NCI-H446 treated with DMSO at 0.1 percent for 48 hours (cell line): Measurements from ENCODE around the gene TNFAIP8L3.
A peak's percentile ranks its signal among the peaks of the same experiment; 100 is the strongest.

ENCODE experiments used
- DNase-seq: peaks from one replicate; lab custom pipeline; 2025; lab: John Stamatoyannopoulos, UW

The TNFAIP8L3 gene

GRCh38 chr15:51089699-51090453, 4.8 kb downstream of the TNFAIP8L3 start:
- no peak for DNase-seq

- no peak for DNase-seq
Observed at GRCh38 chr15:51089041-51089440, 5.7 kb downstream of the TNFAIP8L3 start.

- DNase-seq: no peak
Observed at GRCh38 chr15:51088585-51088984, 6.1 kb downstream of the TNFAIP8L3 start.

- no peak for DNase-seq
Observed at GRCh38 chr15:51087513-51087912, 7.2 kb downstream of the TNFAIP8L3 start.

- DNase-seq: no peak
Observed at GRCh38 chr15:51086409-51086808, 8.3 kb downstream of the TNFAIP8L3 start.

GRCh38 chr15:51085764-51086163, 8.9 kb downstream of the TNFAIP8L3 start:
- DNase-seq: no peak

- no peak for DNase-seq
Observed at GRCh38 chr15:51083641-51084166, 11.0 kb downstream of the TNFAIP8L3 start.

GRCh38 chr15:51082246-51082645, 12.5 kb downstream of the TNFAIP8L3 start:
- no peak for DNase-seq

GRCh38 chr15:51080286-51080685, 14.4 kb downstream of the TNFAIP8L3 start:
- DNase-seq: no peak

GRCh38 chr15:51079226-51079625, 15.5 kb downstream of the TNFAIP8L3 start:
- DNase-seq: no peak

GRCh38 chr15:51077221-51078153, 17.2 kb downstream of the TNFAIP8L3 start:
- DNase-seq: no peak

GRCh38 chr15:51076524-51077220, 18.0 kb downstream of the TNFAIP8L3 start:
- no peak for DNase-seq

GRCh38 chr15:51075826-51076523, 18.7 kb downstream of the TNFAIP8L3 start:
- DNase-seq: peak; percentile 68

- DNase-seq: peak; percentile 69
Observed at GRCh38 chr15:51075364-51075763, 19.3 kb downstream of the TNFAIP8L3 start.

- no peak for DNase-seq
Observed at GRCh38 chr15:51074926-51075325, 19.8 kb downstream of the TNFAIP8L3 start.

GRCh38 chr15:51071578-51071977, 23.1 kb downstream of the TNFAIP8L3 start:
- no peak for DNase-seq

GRCh38 chr15:51069983-51070382, 24.7 kb downstream of the TNFAIP8L3 start:
- no peak for DNase-seq

GRCh38 chr15:51067510-51067909, 27.2 kb downstream of the TNFAIP8L3 start:
- no peak for DNase-seq

- no peak for DNase-seq
Observed at GRCh38 chr15:51065781-51066180, 28.9 kb downstream of the TNFAIP8L3 start.

- DNase-seq: no peak
Observed at GRCh38 chr15:51065261-51065660, 29.4 kb downstream of the TNFAIP8L3 start.

GRCh38 chr15:51062736-51063135, 32.0 kb downstream of the TNFAIP8L3 start:
- DNase-seq: no peak
